PC-9 (cell line): ENCODE results near the gene FBN1. TPM values are rescaled to one million over a fixed set of nuclear protein-coding genes. Genes with fewer than 3 reads are reported as not detected.

Source experiments
- BruUV-seq: library from RNA; stranded (reverse); fragments of 400-500 nt; replicated peaks from 2 replicates; lab custom pipeline; 2021; lab: Mats Ljungman, UMichigan
- CTCF ChIA-PET: fragments of 300-600 bp; sonication (Branson Sonifier 250); formaldehyde crosslinking; loops from one replicate; lab custom pipeline; 2022; ENCODE audit warnings: antibody characterized with exemption; lab: Charles Lee
- POLR2A ChIA-PET: fragments of 300-600 bp; sonication (Branson Sonifier 250); formaldehyde crosslinking; loops from one replicate; lab custom pipeline; 2022; ENCODE audit warnings: antibody characterized with exemption; ENCODE audit not compliant: unreplicated experiment; lab: Charles Lee
- DNase-seq, 2 experiments: peaks; one replicate each; pipeline versions ENCODE4 v3.0.0 to v3.0.0-alpha.2; 2015 to 2022; ENCODE audit warnings: mixed read lengths in 1 of 2
- H2AFZ ChIP-seq: fragments of 200-600 bp; sonication (generic); 2 replicates; pipeline ENCODE4 v1.8.1; 2017; ENCODE audit warnings: antibody characterized with exemption
- H3F3A ChIP-seq: fragments of 200-600 bp; sonication (generic); 2 replicates; pipeline ENCODE4 v1.8.1; 2017; ENCODE audit warnings: antibody characterized with exemption, mild to moderate bottlenecking, low read depth; ENCODE audit not compliant: insufficient read depth
- H3K27ac ChIP-seq: fragments of 200-600 bp; sonication (generic); 2 replicates; pipeline ENCODE4 v1.6.1; 2016; ENCODE audit warnings: mixed run types
- H3K27me3 ChIP-seq: fragments of 200-600 bp; sonication (generic); 2 replicates; pipeline ENCODE4 v1.6.1; 2016; ENCODE audit warnings: low read depth, mixed run types; ENCODE audit not compliant: insufficient read depth
- H3K36me3 ChIP-seq: fragments of 200-600 bp; sonication (generic); 2 replicates; pipeline ENCODE4 v1.6.1; 2016; ENCODE audit warnings: low read depth, mixed run types
- H3K4me1 ChIP-seq: fragments of 200-600 bp; sonication (generic); replicated peaks from 2 replicates; pipeline ENCODE4 v1.6.1; 2016; ENCODE audit warnings: mixed run types; ENCODE audit not compliant: insufficient read depth
- H3K4me2 ChIP-seq: fragments of 200-600 bp; sonication (generic); 2 replicates; pipeline ENCODE4 v1.6.1; 2017; ENCODE audit warnings: mixed run types
- H3K4me3 ChIP-seq: fragments of 200-600 bp; sonication (generic); 2 replicates; pipeline ENCODE4 v1.6.1; 2016; ENCODE audit warnings: mixed run types
- H3K79me2 ChIP-seq: fragments of 200-600 bp; sonication (generic); 2 replicates; pipeline ENCODE4 v1.6.1; 2017; ENCODE audit warnings: low read depth, mixed run types
- H3K9me2 ChIP-seq: fragments of 200-600 bp; sonication (generic); 2 replicates; pipeline ENCODE4 v1.8.1; 2017; ENCODE audit warnings: mild to moderate bottlenecking; ENCODE audit not compliant: insufficient read depth
- H3K9me3 ChIP-seq: fragments of 200-600 bp; sonication (generic); 2 replicates; pipeline ENCODE4 v1.8.1; 2016; ENCODE audit warnings: low read depth; ENCODE audit not compliant: insufficient read depth
- H4K20me1 ChIP-seq: fragments of 200-600 bp; sonication (generic); 2 replicates; pipeline ENCODE4 v1.8.1; 2017; ENCODE audit not compliant: insufficient read depth
- CTCF ChIP-seq: fragments of 200-600 bp; sonication (generic); conservative IDR thresholded peaks from 2 replicates; pipeline ENCODE4 v1.6.1; 2017; ENCODE audit warnings: mixed run types, antibody characterized with exemption, mild to moderate bottlenecking, moderate library complexity
- EZH2 ChIP-seq: fragments of 200-600 bp; sonication (generic); IDR thresholded peaks from 2 replicates; pipeline ENCODE4 v1.8.0; 2017; ENCODE audit warnings: antibody characterized with exemption, low read depth
- intact Hi-C: fragments of 100-400 bp; cut with micrococcal nuclease; formaldehyde crosslinking; loops from one replicate; pipeline ENCODE4 v1.10.0; 2022; ENCODE audit not compliant: unreplicated experiment
- total RNA-seq: library from RNA; stranded (reverse); gene quantifications from 2 replicates; pipeline ENCODE4 v1.2.3, GENCODE V29; 2021

The FBN1 gene
- total RNA-seq, 1 experiment from 2014 or later = 1.3 TPM

- peak overlapping the region; percentile 23 for H3K4me2 ChIP-seq
- peak overlapping the region; percentile 43 for H3K27ac ChIP-seq
- CTCF ChIA-PET = interaction anchor here (0.7 kb wide), 1 partner anchor 23 kb away, joined by 6 read pairs; no protein-coding TSS in a partner anchor
- POLR2A ChIA-PET = interaction anchor here (0.6 kb wide), 1 partner anchor 189 kb away, joined by 5 read pairs; no protein-coding TSS in a partner anchor
- BruUV-seq = no TSS peak
- intact Hi-C loops = no loop called here
- H3F3A ChIP-seq = no peaks in the 10 kb centered on the region
- no peaks in the 10 kb centered on the region for H3K36me3 ChIP-seq
- no peaks in the 10 kb centered on the region for H3K27me3 ChIP-seq
- H2AFZ ChIP-seq = no peak overlapping the region
- no peaks in the 10 kb centered on the region for H4K20me1 ChIP-seq
- TF ChIP-seq EZH2 (no peak), CTCF (no peak)
- H3K4me1 ChIP-seq = peaks cover 23% of the 10 kb centered on the region
- no peaks in the 10 kb centered on the region for H3K79me2 ChIP-seq
- peak; percentile 26 to 67 for DNase-seq
- H3K4me3 ChIP-seq = no peak overlapping the region
- H3K9me2 ChIP-seq = no peaks in the 10 kb centered on the region
- no peaks in the 10 kb centered on the region for H3K9me3 ChIP-seq
Observed at GRCh38 chr15:48565560-48566482, 79.7 kb downstream of the FBN1 start.

- no TSS peak for BruUV-seq
- no peak overlapping the region for H3K27ac ChIP-seq
- POLR2A ChIA-PET = no interaction called here
Observed at GRCh38 chr15:48564690-48565089, 80.8 kb downstream of the FBN1 start.

GRCh38 chr15:48563934-48564333 is 81.6 kb downstream of the FBN1 start:
- TF ChIP-seq EZH2 (no peak), CTCF (no peak)
- Histone ChIP-seq H4K20me1 (no peaks in the 10 kb centered on the region), H3K27me3 (no peaks in the 10 kb centered on the region), H3K9me3 (no peaks in the 10 kb centered on the region), H2AFZ (no peak overlapping the region), H3K79me2 (no peaks in the 10 kb centered on the region), H3F3A (no peaks in the 10 kb centered on the region), H3K9me2 (no peaks in the 10 kb centered on the region), H3K36me3 (no peaks in the 10 kb centered on the region), H3K4me1 (peaks cover 23% of the 10 kb centered on the region), H3K27ac (no peak overlapping the region), H3K4me3 (no peak overlapping the region), H3K4me2 (no peak overlapping the region)
- BruUV-seq = no TSS peak
- CTCF ChIA-PET = no interaction called here
- no peak for DNase-seq
- intact Hi-C loops = no loop called here
- POLR2A ChIA-PET = no interaction called here

More at GRCh38 chr15:48564690-48565089, 80.8 kb downstream of the FBN1 start:
- no peak overlapping the region for H2AFZ ChIP-seq
- no peaks in the 10 kb centered on the region for H3K9me2 ChIP-seq
- intact Hi-C loops = no loop called here
- H3K4me3 ChIP-seq = no peak overlapping the region
- H3K4me2 ChIP-seq = no peak overlapping the region
- CTCF ChIA-PET = no interaction called here
- no peaks in the 10 kb centered on the region for H3K9me3 ChIP-seq
- no peak for DNase-seq
- H4K20me1 ChIP-seq = no peaks in the 10 kb centered on the region
- TF ChIP-seq EZH2 = no peak
- TF ChIP-seq CTCF = no peak
- no peaks in the 10 kb centered on the region for H3K79me2 ChIP-seq
- H3K4me1 ChIP-seq = peaks cover 23% of the 10 kb centered on the region
- H3K27me3 ChIP-seq = no peaks in the 10 kb centered on the region
- no peaks in the 10 kb centered on the region for H3K36me3 ChIP-seq
- H3F3A ChIP-seq = no peaks in the 10 kb centered on the region
